ENCODE results near the gene GALNT13.

The GALNT13 gene

DNA sequence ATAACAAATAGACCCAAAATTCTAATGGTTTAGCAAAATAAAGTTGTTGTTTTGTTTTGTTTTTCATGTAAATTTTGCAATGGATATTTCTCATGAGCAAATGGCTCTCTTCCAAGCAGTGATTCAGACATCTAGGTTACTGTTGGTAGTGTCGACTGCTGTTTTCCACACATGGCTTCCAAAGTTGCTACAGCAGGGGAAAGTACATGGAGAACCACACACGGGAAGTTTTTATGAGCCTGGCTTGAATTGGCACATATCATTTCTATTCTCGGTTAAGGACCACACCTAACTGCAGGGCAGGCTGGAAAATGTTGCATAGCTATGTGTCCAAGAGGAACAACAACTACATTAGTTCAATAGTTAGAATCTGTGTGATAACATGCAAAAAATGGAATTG, 262.1 kb downstream of the GALNT13 start:
- DNase-seq: no peak

DNA sequence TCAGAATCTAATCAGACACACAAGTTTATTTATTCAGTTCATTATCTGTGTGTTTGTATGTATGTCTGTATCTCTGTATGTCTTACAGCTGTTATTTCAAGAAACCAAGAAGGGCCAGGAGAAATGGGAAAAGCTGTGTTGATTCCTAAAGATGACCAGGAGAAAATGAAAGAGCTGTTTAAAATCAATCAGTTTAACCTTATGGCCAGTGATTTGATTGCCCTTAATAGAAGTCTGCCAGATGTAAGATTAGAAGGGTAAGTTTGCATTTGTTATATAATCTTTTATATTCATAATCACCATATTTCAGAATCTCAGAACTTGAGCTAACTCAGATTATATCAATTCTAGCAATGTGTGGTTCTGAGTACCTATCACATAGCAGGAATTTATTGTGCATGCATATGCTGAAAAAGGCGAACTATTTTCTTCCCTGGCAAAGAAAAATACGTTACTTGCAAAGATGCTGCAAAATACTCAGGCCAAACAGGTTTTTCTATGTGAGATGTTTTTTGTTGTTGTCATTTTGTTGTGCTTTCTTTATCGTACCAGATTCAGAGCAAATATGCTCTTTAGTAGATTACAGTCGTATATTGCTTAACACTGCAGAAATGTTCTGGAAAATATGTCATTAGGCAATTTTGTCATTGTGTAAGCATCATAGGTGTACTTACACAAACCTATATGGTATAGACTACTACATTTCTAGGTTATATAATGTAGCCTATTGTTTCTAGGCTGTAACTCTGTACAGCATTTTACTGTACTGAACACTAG, 268.7 kb downstream of the GALNT13 start:
- DNase-seq: no peak

GRCh38 chr2:154142480-154142879, 270.8 kb downstream of the GALNT13 start:
- no peak for DNase-seq

GRCh38 chr2:154143105-154143504, 271.4 kb downstream of the GALNT13 start:
- DNase-seq: no peak

DNA sequence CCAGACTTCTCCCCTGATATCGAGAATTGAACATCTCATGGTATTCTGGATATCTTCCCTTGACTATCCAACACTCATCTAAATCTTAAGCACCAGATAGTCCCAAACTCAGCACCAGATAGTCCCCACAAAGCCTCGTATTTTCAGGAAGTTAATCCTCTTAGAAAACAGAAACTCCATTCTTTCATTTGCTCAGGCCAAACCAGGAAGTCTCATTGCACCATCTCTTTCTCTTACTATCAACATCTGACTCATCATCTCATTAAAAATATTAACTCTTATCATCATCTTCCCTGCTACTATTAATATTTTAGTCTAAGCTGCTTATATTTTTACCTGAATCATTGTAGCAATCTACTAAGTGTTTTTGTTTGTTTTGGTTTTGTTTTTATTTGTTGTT, 286.4 kb downstream of the GALNT13 start:
- DNase-seq: no peak

DNA sequence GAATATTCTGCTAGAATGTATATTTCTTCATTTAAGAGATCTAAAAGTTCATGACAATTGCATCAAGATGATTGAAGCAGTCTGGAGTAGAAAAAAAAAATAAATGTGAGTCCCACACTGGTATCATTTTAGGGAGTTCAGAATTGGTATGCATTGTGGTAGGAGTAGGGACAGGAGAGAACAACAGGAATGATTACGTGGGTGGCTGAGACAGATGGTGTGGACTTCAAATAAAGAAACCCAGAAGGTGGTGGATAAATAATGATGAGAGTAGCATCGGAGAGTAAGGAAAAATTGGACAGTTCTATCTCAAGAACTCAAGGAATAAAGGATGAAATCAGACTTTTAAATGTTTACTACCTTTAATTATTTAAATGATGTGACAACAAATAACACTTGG, 289.6 kb downstream of the GALNT13 start:
- no peak for DNase-seq

DNA sequence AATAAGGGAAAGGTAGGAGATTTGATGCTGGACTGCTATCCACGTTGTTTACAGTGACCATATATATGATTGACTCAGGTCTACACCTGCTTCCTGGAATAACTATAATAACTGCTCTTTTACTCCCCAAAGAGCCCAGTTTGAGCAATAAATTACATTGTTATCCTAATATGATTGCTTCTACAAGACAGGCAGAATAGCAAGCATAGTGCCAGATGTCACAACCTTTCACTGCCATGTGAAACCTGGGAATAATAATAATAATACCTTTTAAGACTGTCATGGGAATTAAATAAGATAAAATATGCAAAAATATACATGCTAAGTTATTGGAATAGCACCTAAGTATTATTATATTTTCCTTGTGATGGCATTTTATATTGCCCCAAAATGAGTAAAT, 298.7 kb downstream of the GALNT13 start:
- no peak for DNase-seq

DNA sequence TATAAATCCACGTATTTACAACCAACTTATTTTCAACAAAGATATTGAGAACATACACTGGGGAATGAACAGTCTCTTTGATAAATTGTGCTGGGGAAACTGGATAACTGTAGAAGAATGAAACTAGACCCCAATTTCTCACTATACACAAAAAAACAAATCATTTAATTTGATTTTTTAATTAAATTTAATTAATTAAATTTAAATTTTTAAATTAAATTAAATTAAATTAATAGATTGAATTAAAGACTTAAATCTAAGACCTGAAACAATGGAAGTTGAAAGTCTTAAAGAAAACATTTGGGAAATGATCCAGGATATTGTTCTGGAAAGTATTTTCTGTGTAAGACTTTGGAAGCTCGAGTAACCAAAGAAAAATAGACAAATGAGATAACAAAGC, 301.4 kb downstream of the GALNT13 start:
- no peak for DNase-seq

- DNase-seq: no peak
Measured at GRCh38 chr2:154173919-154174318, 302.2 kb downstream of the GALNT13 start.

DNA sequence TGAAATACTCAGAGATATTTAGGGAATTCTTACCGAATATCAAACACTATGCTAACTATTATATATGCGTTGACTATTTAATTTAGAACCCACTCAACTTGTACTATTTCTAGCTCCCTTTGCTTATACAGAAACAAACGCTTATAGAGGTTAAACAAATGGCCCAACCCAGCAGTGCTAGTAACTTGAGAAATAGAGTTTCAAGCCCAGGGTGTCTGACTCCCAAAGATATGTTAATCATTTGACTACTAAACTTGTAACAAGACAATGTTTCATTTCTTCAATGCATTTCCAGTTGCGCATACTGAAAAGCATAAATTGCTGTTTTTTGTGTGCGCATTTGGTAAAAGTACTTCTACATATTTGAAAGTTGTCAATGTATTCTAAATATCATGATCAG, 310.3 kb downstream of the GALNT13 start:
- no peak for DNase-seq

DNA sequence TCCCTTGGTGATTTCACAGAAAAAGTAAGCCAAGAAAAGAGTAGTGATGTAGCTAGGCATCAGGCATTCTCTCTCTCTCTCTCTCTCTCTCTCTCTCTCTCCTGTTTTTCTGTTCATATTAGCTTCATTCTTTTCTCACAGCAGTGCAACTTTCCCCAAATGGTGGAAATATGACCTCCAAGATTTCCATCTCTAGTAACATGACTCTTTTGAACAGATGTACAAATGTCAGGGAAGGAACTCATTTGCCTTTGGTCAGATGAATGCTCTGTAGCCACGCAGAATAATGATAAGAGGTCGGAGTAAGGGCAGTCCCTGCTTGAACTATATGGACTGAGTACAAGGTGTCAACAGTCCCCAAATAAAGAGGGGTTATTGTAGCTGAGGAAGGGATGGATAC, 316.2 kb downstream of the GALNT13 start:
- no peak for DNase-seq

DNA sequence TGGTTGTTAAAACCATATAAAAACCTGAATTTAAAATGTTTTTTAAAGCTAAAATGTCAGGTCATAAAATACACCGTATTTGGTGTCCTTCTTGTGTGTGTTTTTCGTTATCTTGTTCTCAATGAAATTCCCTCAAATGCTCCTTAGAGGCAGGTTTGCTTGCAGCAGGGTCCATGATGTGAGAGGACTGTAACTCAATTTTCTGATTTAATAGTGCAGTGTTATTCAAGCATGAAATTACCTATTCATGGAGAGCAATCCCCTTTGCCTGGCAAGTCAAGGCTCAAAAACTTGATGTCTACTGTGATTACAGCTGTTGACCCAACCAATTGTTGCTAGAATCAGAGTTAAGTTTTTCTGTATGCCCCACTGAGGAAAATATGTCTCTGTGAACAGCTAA, 318.2 kb downstream of the GALNT13 start:
- no peak for DNase-seq

- no peak for DNase-seq
Measured at GRCh38 chr2:154193246-154193645, 321.5 kb downstream of the GALNT13 start.

DNA sequence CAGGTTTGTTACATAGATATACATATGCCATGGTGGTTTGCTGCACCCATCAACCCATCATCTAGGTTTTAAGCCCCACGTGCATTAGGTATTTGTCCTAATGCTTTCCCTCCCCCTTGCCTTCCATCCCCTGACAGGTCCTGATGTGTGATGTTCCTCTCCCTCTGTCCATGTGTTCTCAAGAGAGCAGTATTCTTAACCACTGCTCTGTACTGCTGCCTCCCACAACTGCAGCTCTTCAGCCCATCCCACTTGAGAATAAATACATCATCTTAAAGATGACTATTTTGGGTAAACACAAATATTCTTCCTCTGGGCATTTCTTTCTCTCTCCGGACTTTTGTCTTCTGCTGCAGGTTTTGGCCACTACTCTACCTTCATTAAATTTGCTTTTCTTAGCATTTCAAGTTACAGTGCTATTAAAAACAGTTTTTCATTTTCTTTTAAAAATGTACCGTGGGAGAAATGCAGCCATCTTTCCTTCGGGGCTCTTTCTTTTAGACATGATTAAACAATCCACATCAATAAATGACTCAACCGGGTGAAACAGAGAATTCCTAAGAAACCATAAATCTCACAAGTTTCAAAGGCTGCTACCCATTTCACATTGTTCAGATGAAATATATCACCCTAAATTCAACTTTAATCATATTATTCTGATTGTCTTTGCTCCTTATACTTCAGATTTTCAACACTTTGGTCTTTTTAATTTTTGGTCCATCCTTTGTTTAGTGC, 323.4 kb downstream of the GALNT13 start:
- DNase-seq: no peak

GRCh38 chr2:154195644-154196195, 324.0 kb downstream of the GALNT13 start:
- DNase-seq: no peak

GRCh38 chr2:154198866-154199265, 327.1 kb downstream of the GALNT13 start:
- no peak for DNase-seq

GRCh38 chr2:154203206-154203605, 331.5 kb downstream of the GALNT13 start:
- no peak for DNase-seq

- no peak for DNase-seq
Measured at GRCh38 chr2:154203902-154204301, 332.2 kb downstream of the GALNT13 start.

DNA sequence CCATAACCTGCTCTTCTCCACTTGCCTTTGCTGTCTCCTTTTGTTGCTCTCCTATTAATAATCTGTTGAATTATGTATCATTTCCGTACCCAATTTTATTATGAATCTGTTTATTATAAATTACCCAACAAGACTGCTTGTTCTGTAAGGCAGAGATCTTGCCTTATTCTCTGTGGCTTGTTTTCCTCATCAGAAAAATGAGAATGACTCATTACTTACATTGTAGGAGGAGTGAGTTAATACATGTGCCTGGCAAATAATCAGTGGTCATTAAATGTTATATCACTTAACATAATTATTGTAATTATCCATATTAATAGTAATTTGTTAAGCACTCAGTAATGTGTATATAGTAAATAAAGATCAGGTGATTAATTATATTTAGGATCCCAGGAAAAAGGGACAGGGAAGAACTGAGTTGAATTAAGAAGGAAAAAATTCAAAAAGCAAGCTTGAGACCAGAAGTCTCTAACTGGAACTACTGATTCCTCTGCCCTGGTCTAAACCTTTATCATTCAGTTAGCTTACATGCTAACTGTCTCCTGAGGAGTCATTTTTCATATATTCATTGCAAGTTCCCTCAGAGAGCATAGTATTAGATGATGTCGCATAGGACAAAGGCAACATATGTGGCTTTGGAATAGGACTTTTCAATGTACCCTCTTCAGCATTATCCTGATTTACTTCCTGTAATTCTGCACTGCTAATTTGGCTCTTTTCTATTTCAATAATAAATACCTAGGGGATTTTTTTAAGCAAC, 335.7 kb downstream of the GALNT13 start:
- no peak for DNase-seq

- DNase-seq: no peak
Measured at GRCh38 chr2:154223726-154224125, 352.0 kb downstream of the GALNT13 start.

DNA sequence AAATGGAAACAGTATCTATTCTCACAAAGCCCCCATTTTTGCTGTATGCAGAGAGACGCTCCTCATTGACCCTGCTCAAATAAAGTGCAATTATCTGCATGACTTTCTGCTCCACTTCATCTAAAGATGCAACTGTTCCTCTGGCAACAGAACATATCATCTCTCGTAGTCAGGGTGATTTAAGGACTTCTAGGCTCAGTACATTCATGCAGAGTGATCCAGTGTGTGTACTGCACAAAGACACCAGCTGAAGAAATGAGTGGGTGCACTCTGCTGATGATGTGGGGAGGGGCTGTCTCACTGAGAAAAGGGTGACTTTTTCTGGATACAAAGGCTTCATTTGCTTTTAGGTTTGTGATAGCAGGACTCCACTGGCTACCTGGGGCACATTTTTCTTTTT, 355.2 kb downstream of the GALNT13 start:
- DNase-seq: no peak

- no peak for DNase-seq
Measured at GRCh38 chr2:154228566-154229280, 357.0 kb downstream of the GALNT13 start.

DNA sequence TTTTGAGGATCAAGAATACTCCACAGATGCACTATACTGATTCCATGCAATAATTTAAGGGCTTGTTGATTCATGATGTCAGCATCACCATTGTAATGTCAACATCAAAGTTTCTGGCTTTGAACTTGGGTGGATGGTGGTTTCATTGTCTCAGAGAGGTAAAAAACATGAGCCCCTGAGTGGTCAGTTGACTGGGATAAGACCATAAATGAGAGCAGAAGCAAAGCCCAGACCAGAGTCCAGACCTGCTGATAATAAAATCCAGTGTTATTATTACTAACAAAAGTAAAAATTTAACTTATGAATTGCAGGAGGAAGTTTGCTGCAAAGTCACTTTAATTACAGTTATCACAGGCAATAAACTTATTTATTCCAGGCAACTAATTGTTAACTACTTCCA, 358.2 kb downstream of the GALNT13 start:
- DNase-seq: no peak

Data from activated naive CD4-positive, alpha-beta T cell treated with Interleukin-2 at 50 U/mL for 16 hours (primary cell).